Activated naive CD8-positive, alpha-beta T cell treated with anti-CD3 and anti-CD28 coated beads, Interleukin-2, amount 50 U/mL, for 16 hours (primary cell): ENCODE measurements around the gene GPR61.
A peak's percentile ranks its signal among the peaks of the same experiment; 100 is the strongest.

Experiments
- DNase-seq: peaks from one replicate; pipeline ENCODE4 v3.0.0-alpha.2; 2020; ENCODE audit warnings: low read depth, low spot score

GPR61 gene

DNA sequence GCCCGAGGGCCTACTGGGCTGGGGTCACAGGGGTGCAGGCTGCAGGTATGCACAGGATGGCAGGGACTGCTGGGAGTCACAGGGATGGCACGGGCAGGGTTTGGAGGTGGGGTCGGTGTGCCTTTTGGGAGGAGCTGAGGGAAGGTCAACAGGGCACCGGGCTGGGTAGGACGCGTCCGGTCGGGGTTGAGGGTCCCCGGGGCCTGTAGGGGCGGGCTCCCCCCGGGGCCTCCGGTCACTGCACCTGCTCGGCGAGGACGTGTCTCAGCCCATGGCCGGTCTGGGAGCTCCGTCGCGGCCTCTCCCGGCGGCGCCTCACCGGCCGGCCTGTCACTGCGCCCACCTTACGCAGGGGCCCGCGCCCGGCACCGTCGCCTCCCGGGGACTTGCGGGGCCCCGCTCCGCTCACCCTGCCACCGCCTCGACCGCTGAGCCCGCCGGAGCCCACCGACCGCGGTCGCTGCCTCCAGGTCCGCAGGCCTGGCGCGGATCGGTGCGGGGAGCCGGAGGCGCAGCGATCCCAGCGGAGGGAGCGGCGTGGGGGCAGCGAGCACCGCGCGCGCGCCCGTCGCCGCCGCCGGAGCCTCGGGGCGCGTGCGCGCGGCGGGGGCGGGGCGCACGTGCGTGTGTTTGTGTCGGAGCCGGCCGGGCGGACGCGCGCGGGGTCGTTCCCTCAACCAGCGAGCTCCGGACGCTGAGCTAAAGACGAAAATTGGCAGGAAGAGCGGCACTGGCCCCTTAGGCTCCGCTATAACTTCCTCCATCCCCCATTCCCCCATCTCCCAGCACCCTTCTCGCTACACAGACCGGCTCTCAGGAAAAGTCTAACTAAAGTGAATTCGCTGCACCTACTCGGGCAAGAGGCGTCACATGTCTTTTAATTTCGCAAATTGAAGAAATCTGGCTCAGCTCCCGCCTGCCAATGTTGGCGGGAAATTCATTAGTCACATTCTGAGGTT is 30.2 kb upstream of the GPR61 start, which contains the start of gene AMIGO1:
TSS of gene AMIGO1 (minus strand) at position 552 of the 959 bp plus-strand sequence. CDS start 815 bp downstream, outside the sequence.
- DNase-seq, result peak; percentile 32

DNA sequence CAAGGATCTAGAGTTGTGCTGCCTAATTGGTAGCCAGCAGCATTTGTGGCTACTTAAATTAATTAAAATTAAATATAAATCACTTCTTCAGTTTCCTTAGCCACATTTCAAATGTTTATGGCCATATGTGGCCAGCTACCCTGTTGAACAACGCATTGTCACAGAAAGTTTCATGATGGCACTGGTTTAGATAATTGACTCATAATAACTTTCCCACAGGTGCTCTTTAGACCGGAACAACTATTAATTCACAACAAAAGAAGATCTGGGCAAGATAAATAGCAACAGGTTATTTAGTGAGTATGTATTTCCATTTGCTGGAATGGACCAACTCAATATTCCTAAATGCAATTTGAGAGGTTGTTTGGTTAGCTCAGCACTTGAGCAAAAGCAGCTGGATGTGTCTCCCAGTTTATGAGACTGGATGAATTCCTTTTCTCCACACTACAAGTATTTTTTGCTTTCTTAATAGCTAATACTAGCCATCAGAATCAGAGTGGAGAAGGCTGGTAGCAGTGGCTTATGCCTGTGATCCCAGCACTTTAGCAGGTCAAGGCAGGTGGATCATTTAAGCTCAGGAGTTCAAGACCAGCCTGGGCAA is 26.5 kb upstream of the GPR61 start:
- no peak for DNase-seq

DNA sequence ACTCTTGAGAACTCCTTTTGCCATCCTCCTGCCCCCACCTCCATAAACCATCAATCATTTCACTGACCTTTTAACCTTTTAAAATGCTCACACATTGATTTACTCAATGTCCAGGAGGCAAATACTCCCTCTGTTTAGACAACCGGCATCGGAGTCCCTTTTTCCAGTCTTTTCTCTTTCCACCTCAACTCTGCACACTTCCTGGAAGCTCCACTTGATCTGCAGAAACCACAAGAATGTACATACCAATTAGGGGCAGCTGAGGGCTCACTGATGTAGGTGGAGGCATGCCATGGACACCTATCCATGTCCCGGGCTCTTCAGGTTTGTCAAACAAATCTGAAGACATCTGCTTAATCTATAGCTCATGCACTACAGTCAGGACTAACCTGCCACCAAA is 24.8 kb upstream of the GPR61 start:
- DNase-seq, result no peak

DNA sequence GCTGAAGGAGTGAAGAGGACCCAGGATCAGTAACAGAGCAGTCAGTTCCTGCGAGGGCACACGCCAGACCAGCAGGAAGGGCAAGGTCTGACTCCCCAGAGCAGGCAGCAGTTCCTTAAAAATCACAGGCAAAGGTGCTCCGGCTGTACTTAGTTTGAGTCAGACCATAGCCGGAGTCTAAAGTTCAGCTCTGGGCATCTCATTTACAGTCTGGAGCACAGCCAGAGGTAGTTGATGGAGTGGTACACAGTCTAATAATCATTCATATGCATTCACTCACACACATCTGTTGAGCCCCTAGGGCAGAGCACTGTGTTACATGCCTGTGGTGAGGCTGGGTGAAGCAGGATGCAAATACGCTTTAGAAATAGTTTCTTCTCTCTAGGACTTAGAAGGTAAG is 22.8 kb upstream of the GPR61 start:
- no peak for DNase-seq

DNA sequence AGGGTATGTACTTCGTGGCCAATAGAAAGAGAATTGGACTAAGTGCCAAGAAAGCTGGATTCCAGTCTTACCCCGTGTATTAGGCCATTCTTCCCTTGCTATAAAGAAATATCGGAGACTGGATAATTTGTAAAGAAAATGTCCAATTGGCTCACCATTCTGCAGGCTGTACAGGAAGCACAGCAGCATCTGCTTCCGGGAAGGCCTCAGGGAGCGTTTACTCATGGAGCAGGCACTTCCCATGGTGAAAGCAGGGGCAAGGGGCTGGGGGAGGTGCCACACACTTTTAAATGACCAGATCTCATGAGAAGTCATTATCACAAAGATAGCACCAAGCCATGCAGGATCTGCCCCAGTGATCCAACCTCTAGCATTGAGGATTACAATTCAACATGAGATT is 22.3 kb upstream of the GPR61 start:
- no peak for DNase-seq

DNA sequence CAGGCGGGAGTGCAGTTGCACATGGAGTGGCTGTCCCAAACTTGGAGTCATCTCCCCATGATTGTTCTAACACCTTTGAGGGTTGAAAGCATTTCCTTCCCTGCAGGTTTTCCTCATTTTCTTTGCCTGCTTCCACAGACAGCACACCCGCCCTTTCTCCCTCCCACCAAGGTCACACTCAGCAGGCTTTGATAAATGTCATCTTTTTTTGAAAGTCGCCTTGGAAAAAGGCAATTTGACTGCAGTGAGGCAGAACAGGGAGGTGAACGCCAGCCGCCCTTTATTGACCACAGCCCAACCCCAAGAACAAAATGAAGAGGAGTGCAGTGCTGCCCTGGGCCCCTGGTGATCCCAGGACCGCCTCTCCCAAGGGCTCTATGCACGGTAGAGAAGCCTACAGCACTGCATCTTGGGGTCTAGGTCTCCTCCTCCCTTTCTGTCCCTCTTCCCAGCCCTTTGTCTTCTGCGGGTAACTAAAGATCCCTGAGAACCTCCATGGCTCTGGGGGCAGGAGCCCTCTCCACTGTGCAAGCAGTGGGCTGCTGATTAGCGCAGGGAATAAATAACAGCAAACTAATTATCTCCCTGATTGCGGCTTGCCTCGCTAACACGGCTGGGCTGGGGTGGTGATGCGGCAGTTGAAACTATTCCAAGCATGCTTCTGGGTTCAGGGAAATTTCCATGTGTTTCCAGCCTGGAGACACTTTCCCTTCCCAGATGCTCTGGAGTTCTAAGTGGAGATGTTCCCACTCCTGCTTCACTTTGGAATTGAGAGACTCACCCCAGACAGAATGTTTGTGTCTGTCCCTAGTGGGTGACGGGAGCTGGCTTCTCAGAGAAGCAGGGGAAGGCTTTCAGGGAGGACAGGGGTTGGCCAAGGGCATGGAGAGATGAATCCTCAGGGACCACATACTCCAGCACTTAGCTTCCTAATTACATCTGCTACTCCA is 18.4 kb upstream of the GPR61 start:
- no peak for DNase-seq

DNA sequence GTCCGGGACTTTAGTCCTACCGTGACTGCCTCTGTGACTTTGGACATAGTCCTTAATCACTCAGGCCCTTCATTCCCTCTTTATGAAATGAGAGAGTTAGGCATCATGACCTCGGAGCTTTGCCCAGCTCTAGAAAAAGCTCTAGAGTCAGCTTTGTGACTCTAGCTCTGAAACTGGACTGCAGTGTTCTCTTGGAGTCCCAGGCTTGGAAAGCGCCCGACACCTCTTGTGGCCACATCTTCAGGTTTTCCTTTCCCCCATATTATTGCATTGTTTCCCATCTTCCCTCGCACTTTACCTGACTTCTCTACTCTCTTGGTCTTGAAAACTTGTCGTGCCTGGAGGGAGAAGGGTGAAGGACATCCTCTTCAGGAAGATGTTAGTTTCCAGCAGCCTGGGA is 17.6 kb upstream of the GPR61 start:
- no peak for DNase-seq

DNA sequence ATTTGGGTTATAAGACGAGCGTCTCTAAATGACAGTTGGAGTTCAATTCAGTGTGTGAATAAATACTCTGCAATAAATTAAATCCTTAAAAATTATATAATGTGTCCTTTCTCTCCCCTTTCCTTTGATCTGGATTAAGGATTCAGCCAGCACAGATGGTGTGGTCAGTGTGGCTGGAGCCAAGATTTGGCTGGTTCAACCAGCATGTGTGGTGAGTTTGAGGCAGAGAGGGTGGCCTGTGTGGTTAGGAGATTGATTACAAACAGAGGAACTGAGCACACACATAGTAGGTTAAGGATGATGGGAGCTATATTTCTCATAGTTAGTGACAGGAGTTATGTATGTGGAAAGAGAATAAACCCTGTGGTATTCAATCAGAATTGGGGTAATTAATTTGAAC is 16.0 kb upstream of the GPR61 start:
- DNase-seq, result no peak

DNA sequence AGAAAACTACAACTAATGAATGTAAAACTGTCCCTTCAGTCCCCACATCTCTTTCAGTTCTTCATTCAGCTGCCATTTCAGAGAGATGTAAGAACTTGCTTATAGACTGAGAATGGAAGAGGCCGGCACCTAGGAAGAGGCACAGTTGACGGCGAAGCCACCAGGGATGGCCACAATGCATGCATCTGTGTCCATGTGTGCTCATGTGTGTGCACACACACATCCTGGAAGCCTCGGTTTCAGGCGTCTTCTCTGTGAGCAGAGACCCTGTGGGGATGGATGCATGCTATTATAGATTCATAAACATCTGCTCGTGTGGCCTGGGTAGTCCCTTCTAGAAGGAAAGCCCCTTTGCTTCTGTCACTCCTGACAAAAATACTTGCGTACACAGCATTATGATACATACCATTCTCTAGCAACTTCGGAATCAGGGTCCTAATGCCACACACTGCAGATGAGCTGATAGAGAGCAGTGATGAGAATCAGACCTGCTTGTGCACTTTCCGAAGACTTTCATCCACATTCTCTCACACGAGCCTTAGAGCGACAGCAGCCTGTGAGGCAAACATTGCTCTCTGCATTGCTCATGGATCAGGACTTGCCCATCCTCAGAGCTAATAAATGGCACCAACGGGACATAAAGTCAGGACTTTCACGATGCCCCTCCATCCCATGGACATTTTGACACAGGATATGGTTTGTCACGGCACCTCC is 12.4 kb upstream of the GPR61 start:
- no peak for DNase-seq

DNA sequence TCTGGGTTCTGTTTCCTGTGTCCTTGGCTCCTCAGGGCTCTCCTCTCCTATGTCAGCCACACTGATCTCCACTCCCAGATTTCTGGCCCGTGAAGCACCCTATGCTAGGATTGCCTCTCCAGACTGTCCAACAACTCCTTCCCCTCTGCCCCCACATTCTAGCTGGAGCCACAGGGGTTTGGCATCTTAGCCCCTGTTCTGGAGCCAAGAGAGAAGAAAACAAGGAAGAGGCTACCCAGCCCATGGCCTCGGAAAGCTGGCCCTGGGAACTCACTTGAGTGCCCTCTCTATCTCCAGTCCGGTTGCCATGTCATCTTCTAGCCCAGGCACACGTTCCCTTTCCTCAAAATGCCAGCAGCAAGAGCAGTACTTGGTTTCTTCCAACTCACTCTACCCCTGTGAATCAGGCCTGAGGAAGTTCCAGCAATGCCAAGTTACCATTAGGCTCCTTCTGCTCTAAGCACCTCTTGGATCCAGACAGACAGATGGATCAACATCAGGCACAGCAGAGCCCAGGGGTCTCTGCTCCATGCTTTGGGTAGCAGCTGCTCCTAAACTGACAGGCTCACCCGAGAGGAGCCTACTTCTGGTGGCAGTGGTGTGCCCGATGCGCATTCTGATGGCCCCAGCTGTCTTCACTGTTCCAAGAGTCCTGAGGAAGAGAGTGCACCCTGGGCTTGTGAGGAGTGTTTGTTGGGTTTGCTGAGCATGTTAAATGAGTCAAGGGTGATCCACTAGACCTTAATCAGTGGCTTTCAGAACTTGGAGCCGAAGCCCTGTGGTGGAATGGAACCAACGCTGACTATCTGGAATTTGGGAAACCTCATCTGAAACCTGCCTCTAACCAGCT is 11.6 kb upstream of the GPR61 start:
- DNase-seq, result no peak

DNA sequence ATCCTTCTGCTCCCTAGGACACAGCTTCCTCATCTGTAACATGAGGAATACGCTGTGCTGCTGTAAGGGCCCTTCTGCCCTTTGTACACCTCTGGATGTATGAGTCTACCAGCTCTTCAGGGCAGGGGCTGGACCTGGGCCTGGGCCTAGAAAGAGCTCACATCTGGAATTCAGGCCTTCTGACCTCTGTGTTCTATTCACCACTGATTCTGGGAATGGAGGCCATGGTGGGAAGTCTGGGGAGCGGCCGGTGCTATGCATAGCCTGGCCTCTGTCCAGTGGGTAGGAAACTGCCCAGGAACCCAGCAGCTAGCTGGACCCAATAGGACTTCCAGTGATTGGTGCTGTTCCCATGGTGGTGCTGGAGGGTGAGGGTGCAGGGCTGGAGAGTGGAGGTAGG is 11.0 kb upstream of the GPR61 start:
- no peak for DNase-seq

DNA sequence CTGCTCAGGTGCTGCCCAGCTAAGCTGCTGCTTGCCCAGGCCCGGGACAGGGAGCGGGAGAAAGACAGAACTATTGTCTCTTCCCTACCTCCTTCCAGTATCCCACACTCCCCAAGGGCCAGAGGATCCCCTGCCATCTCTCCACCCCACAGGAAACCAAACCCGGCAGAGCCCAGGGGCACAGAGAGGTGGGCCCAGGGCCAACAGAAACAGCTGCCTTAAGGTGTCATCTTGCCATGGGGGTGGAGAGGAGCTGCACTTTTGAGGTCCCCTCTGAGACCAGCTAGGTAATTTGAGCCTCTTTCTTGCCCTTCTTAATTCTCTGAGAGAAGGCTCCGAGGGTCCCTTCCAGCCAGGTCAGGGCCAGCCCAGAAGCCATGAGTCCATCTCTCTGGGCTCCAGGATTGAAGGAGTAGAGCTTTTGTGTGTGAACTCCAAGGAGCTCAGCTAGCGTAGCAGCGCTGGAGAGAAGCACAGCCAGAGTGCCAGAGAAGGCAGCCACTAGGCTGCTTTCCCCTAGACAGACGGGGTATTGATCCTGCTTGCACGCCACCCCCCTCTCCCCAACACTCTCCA is 9.7 kb upstream of the GPR61 start:
- DNase-seq, result no peak

DNA sequence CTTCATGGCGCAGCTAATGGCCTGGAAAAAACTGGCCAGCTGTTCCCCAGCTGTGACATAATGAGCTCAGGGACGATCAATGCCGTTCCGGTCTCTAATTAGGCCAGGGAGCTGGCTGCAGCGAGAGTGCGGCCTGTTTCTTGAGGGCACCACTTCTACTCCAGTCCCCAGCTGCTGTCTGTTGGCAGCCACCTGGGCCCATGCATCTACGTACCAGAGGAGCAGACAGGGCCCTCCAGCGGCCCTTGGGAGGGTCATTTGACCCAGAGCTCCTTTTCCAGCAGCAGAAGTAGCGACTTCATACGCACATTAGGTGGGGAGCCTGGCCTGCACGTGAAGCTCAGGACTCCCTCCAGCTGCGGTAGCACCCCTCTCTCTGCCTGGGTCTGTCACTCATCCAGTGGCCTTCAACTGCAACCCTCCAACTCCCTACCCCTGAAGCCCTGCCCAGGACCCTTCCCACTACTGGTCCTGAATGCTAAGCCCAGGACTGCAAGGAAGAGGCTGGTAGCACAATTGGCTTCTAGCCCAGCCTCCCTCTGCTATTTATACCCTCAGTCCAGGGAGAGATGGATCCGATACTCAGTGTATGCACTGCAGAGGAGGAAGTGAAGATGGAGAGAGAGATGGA is 9.1 kb upstream of the GPR61 start:
- DNase-seq, result no peak

DNA sequence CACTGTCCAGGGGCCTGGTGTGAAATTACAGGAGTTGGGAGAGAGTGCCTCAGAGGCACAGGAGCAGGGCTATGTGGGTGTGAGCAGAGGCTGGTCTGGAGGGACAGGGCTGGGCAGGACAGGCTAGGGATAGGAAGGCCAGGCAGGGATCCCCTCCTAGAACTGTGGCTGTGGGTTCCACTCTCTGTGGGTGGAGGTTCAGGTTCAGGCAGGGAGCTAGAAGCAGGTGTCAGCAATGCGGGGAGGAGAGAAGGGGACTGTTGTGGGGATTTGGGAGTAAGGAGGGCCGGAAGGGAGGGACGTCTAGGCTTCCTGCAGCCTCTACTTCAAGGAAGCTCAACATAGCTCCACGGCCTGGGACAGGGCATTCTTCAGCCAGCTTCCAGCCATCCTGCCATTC is 8.3 kb upstream of the GPR61 start:
- DNase-seq, result no peak

DNA sequence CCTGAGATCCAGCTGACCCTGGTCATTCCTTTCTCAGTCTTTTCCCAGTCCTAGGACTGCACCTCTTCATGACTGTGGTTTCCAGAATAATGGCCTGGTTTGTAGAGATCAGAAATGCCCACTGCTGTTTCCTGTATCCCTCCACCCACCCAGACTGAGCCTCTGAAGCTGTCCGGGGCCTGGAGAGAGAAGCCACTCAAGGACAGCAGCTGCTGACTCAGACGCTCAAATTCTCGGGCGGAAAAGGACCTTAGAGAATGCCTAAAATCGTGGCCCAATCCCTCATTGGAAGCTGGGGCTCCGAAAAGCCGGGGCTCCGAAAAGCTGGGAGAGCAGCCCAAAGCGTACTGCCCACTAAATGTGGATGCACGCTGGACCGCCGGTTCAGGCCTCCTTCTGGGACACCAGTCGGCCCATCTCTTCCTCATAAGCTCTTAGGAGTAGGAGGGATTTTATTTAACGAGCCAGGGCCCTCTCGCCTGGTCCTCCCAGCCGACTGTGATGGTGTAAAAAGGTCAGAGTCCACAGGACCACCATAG is 7.8 kb upstream of the GPR61 start:
- DNase-seq, result no peak

DNA sequence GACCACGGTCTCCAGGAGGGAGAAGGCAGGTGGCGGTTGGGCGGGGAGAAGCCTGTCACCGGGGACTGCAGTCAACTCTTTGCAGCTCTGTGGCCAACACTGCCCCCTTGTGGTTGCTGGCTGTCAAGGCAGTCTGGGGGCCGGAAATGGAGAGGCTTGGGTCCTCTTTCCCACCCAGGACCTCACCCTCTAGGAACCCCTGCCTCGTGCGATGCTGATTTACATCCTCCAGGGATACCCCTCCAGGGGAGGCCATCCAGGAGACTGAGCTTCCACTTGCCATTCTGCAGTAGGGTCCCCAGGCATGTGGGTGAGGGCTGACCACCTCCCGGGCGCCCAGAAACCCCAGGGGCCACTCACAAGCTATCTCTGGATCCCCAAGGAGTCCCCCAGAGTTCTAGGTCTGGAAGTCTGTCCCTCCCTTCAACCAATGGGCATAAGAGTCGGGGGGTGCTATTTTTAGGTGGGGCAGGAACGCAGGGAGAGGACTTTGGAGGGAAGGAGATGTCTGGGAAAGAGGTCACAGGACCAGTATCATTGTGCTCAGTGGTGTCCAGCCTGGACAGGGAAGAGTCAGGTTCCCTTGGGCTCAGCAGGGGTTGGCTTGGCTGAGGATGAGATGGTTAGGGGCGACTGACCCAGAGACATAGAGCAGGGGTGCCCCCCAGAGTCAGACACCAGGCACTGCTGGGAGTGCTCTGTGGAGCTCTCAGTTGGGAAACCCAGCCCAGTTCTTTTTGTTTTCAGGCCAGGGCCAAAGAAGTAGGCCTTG is 7.1 kb upstream of the GPR61 start:
- DNase-seq, result peak; percentile 84

DNA sequence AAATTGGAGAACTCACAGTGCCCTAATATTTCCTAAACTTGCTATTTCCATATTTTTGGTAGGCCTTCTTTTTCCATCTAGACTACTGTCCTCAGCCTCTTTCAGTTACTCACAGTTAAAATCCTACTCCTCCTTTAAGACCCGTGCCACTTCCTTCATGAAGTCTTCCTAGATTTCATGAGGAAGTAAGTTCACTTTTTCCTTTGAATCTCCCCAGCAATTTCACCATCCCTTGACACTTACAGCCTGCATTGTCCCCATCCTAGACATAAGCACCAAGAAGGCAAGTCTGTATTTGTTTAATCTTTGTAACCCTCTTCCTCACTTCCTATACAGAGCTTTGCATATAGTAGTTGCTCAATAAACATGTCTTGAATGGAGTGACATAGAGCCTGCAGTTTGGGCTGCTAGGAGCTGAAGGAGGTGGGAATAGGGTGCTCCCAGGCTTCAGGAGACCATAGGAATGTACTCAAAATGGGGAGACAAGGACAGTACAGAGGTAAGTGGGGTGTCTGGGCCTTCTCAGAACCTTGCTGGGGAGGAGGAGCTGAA is 5.3 kb upstream of the GPR61 start:
- no peak for DNase-seq

DNA sequence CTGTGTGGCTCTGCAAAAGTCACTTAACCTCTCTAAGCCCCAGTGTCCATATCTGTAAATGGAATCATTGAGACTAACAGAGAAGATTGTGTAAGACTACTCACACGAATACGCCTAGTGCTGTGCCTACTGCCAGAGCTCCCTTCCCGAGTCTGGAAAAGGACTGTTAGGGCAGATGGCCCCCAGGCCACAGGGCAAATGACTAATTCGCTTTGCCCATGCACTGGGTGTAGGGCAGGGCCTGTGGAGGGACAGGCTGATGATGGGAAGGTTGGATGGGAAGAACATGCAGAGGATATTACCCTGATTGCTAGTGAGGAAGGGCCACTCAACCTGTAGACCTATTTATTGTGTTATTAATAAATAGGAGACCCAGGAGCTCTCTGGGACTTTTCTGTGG is 4.2 kb upstream of the GPR61 start:
- DNase-seq, result no peak
